DND-41 (cell line): ENCODE data around the gene TBC1D22A.

Experiments used
- ATAC-seq: fragments of 200-7000 bp; cut with Tn5 transposase; 3 replicates; pipeline ENCODE4 v1.9.1; 2021; ENCODE audit warnings: low read depth; ENCODE audit not compliant: insufficient read depth
- DNase-seq: peaks from one replicate; pipeline ENCODE4 v3.0.0-alpha.2; 2020
- H2AFZ ChIP-seq: 2 replicates; pipeline ENCODE4 v1.6.0; 2012; ENCODE audit warnings: low read depth, low read length
- H3K27ac ChIP-seq: 2 replicates; pipeline ENCODE4 v1.5.1; 2012; ENCODE audit warnings: low read length, inconsistent platforms
- H3K27me3 ChIP-seq: fragments of 200-600 bp; sonication (generic); 2 replicates; pipeline ENCODE4 v1.6.0; 2012; ENCODE audit warnings: low read length, mild to moderate bottlenecking, inconsistent platforms; ENCODE audit not compliant: insufficient read depth, poor library complexity
- H3K36me3 ChIP-seq: 2 replicates; pipeline ENCODE4 v1.5.1; 2012; ENCODE audit warnings: low read length, inconsistent platforms; ENCODE audit not compliant: insufficient read depth
- H3K4me1 ChIP-seq: 2 replicates; pipeline ENCODE4 v1.5.1; 2012; ENCODE audit warnings: mild to moderate bottlenecking, low read length; ENCODE audit not compliant: insufficient read depth
- H3K4me2 ChIP-seq: 2 replicates; pipeline ENCODE4 v1.6.0; 2012; ENCODE audit warnings: mild to moderate bottlenecking, moderate library complexity, low read length, inconsistent platforms; ENCODE audit not compliant: insufficient read depth
- H3K4me3 ChIP-seq, 2 experiments: fragments of 200-600 bp in 1 of 2; shearing (Covaris generic) in 1 of 2; 2 replicates each; pipeline ENCODE4 v1.5.1; 2012 to 2016; ENCODE audit warnings: inconsistent platforms in 2 of 2, low read length in 2 of 2, mild to moderate bottlenecking in 2 of 2, low read depth in 1 of 2, moderate library complexity in 1 of 2
- H3K79me2 ChIP-seq: 2 replicates; pipeline ENCODE4 v1.6.0; 2012; ENCODE audit warnings: low read length, inconsistent platforms; ENCODE audit not compliant: insufficient read depth
- H3K9ac ChIP-seq: 2 replicates; pipeline ENCODE4 v1.6.0; 2012; ENCODE audit warnings: low read depth, mild to moderate bottlenecking, inconsistent platforms, low read length, moderate library complexity
- H3K9me3 ChIP-seq: 2 replicates; pipeline ENCODE4 v1.5.1; 2012; ENCODE audit warnings: low read length, moderate library complexity, mild to moderate bottlenecking, inconsistent platforms; ENCODE audit not compliant: insufficient read depth, severe bottlenecking
- H4K20me1 ChIP-seq: 2 replicates; pipeline ENCODE4 v1.6.0; 2012; ENCODE audit warnings: low read length; ENCODE audit not compliant: insufficient read depth
- CTCF ChIP-seq: IDR thresholded peaks from 2 replicates; pipeline ENCODE4 v1.5.1; 2012; ENCODE audit warnings: borderline replicate concordance, low read length, moderate library complexity, mild to moderate bottlenecking; ENCODE audit not compliant: poor library complexity, severe bottlenecking; ENCODE audit errors: extremely low read depth
- EZH2 ChIP-seq: IDR thresholded peaks from 3 replicates; pipeline ENCODE4 v1.6.1; 2012; ENCODE audit warnings: borderline replicate concordance, low read depth, mild to moderate bottlenecking, moderate library complexity, low read length, inconsistent platforms; ENCODE audit not compliant: severe bottlenecking

TBC1D22A gene

GRCh38 chr22:47034076-47034808 is 271.8 kb downstream of the TBC1D22A start:
- Histone ChIP-seq H2AFZ (no peak overlapping the region), H3K4me3 (no peak overlapping the region), H3K36me3 (peaks cover 12% of the 10 kb centered on the region; the same call in 1 of the 2 replicates), H3K9ac (no peak overlapping the region), H3K79me2 (no peaks in the 10 kb centered on the region; the same call in 1 of the 2 replicates), H3K4me2 (no peak overlapping the region), H3K4me1 (no peaks in the 10 kb centered on the region), H4K20me1 (peaks cover 31% of the 10 kb centered on the region), H3K9me3 (no peaks in the 10 kb centered on the region), H3K27ac (no peak overlapping the region), H3K27me3 (no peaks in the 10 kb centered on the region)
- no peak for ATAC-seq
- DNase-seq: no peak
- TF ChIP-seq CTCF: no peak

GRCh38 chr22:47034905-47035419 is 272.5 kb downstream of the TBC1D22A start:
- Histone ChIP-seq H3K4me2 (no peak overlapping the region), H3K27me3 (no peaks in the 10 kb centered on the region), H3K27ac (no peak overlapping the region), H3K79me2 (no peaks in the 10 kb centered on the region; the same call in 1 of the 2 replicates), H3K4me3 (no peak overlapping the region), H2AFZ (no peak overlapping the region), H3K36me3 (peaks cover 12% of the 10 kb centered on the region; the same call in 1 of the 2 replicates), H3K4me1 (no peaks in the 10 kb centered on the region), H4K20me1 (peaks cover 26% of the 10 kb centered on the region), H3K9me3 (no peaks in the 10 kb centered on the region), H3K9ac (no peak overlapping the region)
- DNase-seq (no peak), ATAC-seq (no peak)
- no peak for TF ChIP-seq CTCF
- no peak for TF ChIP-seq EZH2

GRCh38 chr22:47035425-47035881 is 273.0 kb downstream of the TBC1D22A start:
- H3K4me3 ChIP-seq: no peak overlapping the region
- H3K4me1 ChIP-seq: no peaks in the 10 kb centered on the region
- TF ChIP-seq EZH2: no peak
- TF ChIP-seq CTCF: no peak
- DNase-seq (no peak), ATAC-seq (no peak)
- H2AFZ ChIP-seq: no peak overlapping the region
- no peaks in the 10 kb centered on the region for H3K27me3 ChIP-seq
- no peak overlapping the region; the same call in 1 of the 2 replicates for H3K27ac ChIP-seq
- H3K36me3 ChIP-seq: peaks cover 12% of the 10 kb centered on the region; the same call in 1 of the 2 replicates
- H3K9me3 ChIP-seq: no peaks in the 10 kb centered on the region
- peaks cover 26% of the 10 kb centered on the region for H4K20me1 ChIP-seq
- H3K9ac ChIP-seq: no peak overlapping the region
- no peaks in the 10 kb centered on the region; the same call in 1 of the 2 replicates for H3K79me2 ChIP-seq
- H3K4me2 ChIP-seq: no peak overlapping the region
